Nephron (organoid): Measurements from ENCODE around the gene TEKT5.

Source experiments
- H3K27ac Mint-ChIP-seq, 3 experiments: 2 replicates each; pipeline ENCODE4 v1.8.0; 2020; ENCODE audit warnings: mixed read lengths in 3 of 3, mild to moderate bottlenecking in 2 of 3, moderate library complexity in 1 of 3
- H3K27me3 Mint-ChIP-seq: 2 replicates; pipeline ENCODE4 v1.8.0; 2021; ENCODE audit warnings: low read depth, mild to moderate bottlenecking, moderate library complexity, mixed read lengths
- H3K36me3 Mint-ChIP-seq: 2 replicates; pipeline ENCODE4 v1.8.0; 2020; ENCODE audit warnings: low read depth, mixed read lengths
- H3K4me1 Mint-ChIP-seq: 2 replicates; pipeline ENCODE4 v1.8.0; 2020; ENCODE audit warnings: mixed read lengths
- H3K4me3 Mint-ChIP-seq, 3 experiments: 2 replicates each; pipeline ENCODE4 v1.8.0; 2020; ENCODE audit warnings: mild to moderate bottlenecking in 3 of 3, mixed read lengths in 3 of 3, moderate library complexity in 2 of 3
- H3K9me3 Mint-ChIP-seq: 2 replicates; pipeline ENCODE4 v1.8.0; 2020; ENCODE audit warnings: mixed read lengths
- CTCF ChIP-seq, 3 experiments: fragments of 200-600 bp; sonication (generic); IDR thresholded peaks; one replicate each; pipeline ENCODE4 v1.5.0; 2021; ENCODE audit warnings: antibody characterized with exemption in 3 of 3; ENCODE audit not compliant: unreplicated experiment in 3 of 3

TEKT5 gene

GRCh38 chr16:10660950-10661635 is 33.6 kb downstream of the TEKT5 start:
- Mint-ChIP-seq H3K36me3 (no peaks in the 10 kb centered on the region), H3K9me3 (peaks cover 13% of the 10 kb centered on the region)
- TF ChIP-seq CTCF (IDR thresholded peaks at IDR 0.05; ENCODE audit: unreplicated experiment in 3 of 3): no peak

DNA sequence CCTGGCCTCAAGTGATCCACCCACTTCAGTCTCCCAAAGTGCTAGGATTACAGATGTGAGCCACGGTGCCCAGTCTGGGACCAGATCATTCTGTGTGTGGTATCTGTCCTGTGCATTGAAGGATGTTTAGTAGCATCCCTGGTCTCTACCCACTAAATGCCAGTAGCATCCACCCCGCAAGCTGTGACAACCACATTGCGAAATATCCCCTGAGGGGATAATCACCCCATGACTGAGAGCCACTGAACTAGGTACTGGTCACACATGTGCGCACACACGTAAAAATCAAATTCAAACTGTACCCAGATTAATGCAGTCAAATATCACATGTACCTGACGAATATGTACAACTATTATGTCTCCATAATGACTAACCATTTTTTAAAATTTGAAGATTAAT is 35.8 kb downstream of the TEKT5 start:
- H3K27me3 Mint-ChIP-seq: no peaks in the 10 kb centered on the region

More at GRCh38 chr16:10660950-10661635, 33.6 kb downstream of the TEKT5 start:
- no peaks in the 10 kb centered on the region for H3K27me3 Mint-ChIP-seq
- H3K4me3 Mint-ChIP-seq: no peak overlapping the region
- H3K4me1 Mint-ChIP-seq: peaks cover 28% of the 10 kb centered on the region
- H3K27ac Mint-ChIP-seq: peak overlapping the region in 2 of 3 experiments; percentile 68 to 82

GRCh38 chr16:10657925-10658324 is 36.8 kb downstream of the TEKT5 start:
- H3K4me3 Mint-ChIP-seq: no peak overlapping the region

More for the DNA sequence above, 35.8 kb downstream of the TEKT5 start:
- Mint-ChIP-seq H3K36me3 (no peaks in the 10 kb centered on the region), H3K27ac (no peak overlapping the region), H3K4me1 (peaks cover 23% of the 10 kb centered on the region), H3K9me3 (peaks cover 11% of the 10 kb centered on the region), H3K4me3 (no peak overlapping the region)
- TF ChIP-seq CTCF (IDR thresholded peaks at IDR 0.05; ENCODE audit: unreplicated experiment in 3 of 3): no peak

DNA sequence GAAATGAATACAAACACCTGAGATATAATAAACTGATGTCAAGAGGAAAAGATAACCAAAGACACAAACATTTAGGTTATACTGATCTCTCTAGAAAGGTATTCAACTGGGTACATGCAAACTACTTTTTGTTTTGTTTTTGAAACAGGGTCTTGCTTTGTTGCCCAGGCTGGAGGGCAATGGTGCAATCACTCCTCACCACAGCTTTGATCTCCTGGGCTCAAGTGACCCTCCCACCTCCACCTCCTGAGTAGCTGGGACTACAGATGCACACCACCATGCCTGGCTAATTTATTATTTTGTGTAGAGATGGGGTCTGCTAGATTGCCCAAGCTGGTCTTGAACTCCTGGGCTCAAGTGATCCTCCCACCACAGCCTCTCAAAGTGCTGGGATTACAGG is 38.1 kb downstream of the TEKT5 start:
- Mint-ChIP-seq H3K4me1 (peaks cover 15% of the 10 kb centered on the region), H3K36me3 (no peaks in the 10 kb centered on the region), H3K4me3 (no peak overlapping the region), H3K27ac (no peak overlapping the region), H3K9me3 (peaks cover 5% of the 10 kb centered on the region), H3K27me3 (no peaks in the 10 kb centered on the region)
- TF ChIP-seq CTCF (IDR thresholded peaks at IDR 0.05; ENCODE audit: unreplicated experiment in 3 of 3): no peak

More at GRCh38 chr16:10657925-10658324, 36.8 kb downstream of the TEKT5 start:
- no peak overlapping the region for H3K27ac Mint-ChIP-seq
- H3K27me3 Mint-ChIP-seq: no peaks in the 10 kb centered on the region
- H3K4me1 Mint-ChIP-seq: peaks cover 16% of the 10 kb centered on the region
- TF ChIP-seq CTCF (IDR thresholded peaks at IDR 0.05; ENCODE audit: unreplicated experiment in 3 of 3): no peak
- H3K36me3 Mint-ChIP-seq: no peaks in the 10 kb centered on the region
- H3K9me3 Mint-ChIP-seq: peaks cover 10% of the 10 kb centered on the region

GRCh38 chr16:10655415-10655977 is 39.2 kb downstream of the TEKT5 start:
- Mint-ChIP-seq H3K27ac (no peak overlapping the region), H3K4me3 (no peak overlapping the region), H3K4me1 (peaks cover 5% of the 10 kb centered on the region), H3K9me3 (peaks cover 3% of the 10 kb centered on the region), H3K27me3 (no peaks in the 10 kb centered on the region), H3K36me3 (no peaks in the 10 kb centered on the region)
- TF ChIP-seq CTCF (IDR thresholded peaks at IDR 0.05; ENCODE audit: unreplicated experiment in 3 of 3): no peak
